ENCODE data around the gene DDN.

The DDN gene

GRCh38 chr12:49013428-49013827, 14.3 kb upstream of the DDN start:
- DNase-seq (ENCODE audit: low read depth in 2 of 2) = no peak

- no peak for DNase-seq (ENCODE audit: low read depth in 2 of 2)
Measured at GRCh38 chr12:49012739-49013138, 13.6 kb upstream of the DDN start.

GRCh38 chr12:49010092-49010668, 11.0 kb upstream of the DDN start:
- no peak for DNase-seq (ENCODE audit: low read depth in 2 of 2)

- DNase-seq (ENCODE audit: low read depth in 2 of 2) = no peak
Measured at GRCh38 chr12:49008943-49009342, 9.8 kb upstream of the DDN start.

DNA sequence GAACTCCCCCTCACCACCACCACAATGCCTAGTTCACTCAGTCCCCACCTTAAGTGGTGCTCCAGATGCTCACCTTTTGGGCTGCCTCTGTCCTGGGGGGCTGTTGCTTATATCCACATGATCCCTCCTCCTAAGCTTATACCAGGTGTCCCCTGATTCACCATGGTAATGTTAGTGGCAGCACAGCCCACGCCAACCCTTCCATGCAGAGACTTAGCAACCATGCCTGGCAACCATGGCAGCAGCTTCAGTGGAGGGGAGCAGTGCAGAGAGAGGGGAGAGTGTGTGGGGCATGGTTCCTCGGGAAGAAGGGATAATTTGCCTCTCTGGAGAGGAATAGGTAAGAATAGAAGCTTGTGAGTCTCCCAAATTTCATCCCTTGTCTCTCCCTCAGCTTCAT, 1.2 kb upstream of the DDN start:
- no peak for DNase-seq (ENCODE audit: low read depth in 2 of 2)

DNA sequence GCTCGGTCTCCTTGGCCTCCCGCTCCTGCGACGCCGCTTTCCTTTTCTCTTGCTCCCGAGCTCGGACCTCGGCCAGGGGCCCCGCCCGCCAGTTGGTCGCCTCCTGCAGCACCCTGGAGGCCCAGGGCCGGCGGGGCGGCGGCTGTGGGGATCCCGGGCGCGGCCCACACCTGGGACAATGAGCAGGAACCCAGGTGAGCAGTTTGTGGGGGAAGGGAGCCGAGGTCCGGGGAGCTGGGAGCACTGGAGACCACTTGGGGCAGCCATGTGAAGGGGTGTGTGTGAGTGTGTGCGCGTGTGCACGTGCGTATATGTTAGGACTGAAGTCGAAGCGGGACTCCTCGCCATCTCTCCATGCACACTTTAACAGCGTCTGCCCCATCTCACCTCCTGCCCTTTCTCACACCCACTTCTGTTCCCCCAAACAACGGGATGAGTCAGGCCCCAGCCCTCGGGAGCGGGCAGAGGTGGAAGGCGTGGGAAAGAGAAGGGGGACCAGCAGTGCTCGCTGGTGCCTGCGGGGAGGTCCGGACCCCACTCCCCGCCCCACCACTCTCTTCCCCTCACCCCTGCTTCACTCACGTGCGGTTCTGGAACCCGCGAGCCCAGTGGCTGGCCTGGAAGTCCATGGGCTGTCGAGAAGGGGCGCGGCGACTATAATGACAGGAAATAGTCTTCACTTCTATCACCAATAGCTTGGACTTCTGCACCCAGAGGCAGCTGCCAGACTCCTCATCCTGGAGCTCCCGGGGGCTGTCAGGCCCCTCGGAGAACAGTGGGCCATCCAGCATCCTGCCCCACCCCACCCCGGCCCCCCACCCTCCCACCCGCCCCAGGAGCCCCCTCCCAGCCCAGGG, 450 bp downstream of the DDN start:
- no peak for DNase-seq (ENCODE audit: low read depth in 2 of 2)

GRCh38 chr12:48997719-48998496, 1.3 kb downstream of the DDN start:
- no peak for DNase-seq (ENCODE audit: low read depth in 2 of 2)

DNA sequence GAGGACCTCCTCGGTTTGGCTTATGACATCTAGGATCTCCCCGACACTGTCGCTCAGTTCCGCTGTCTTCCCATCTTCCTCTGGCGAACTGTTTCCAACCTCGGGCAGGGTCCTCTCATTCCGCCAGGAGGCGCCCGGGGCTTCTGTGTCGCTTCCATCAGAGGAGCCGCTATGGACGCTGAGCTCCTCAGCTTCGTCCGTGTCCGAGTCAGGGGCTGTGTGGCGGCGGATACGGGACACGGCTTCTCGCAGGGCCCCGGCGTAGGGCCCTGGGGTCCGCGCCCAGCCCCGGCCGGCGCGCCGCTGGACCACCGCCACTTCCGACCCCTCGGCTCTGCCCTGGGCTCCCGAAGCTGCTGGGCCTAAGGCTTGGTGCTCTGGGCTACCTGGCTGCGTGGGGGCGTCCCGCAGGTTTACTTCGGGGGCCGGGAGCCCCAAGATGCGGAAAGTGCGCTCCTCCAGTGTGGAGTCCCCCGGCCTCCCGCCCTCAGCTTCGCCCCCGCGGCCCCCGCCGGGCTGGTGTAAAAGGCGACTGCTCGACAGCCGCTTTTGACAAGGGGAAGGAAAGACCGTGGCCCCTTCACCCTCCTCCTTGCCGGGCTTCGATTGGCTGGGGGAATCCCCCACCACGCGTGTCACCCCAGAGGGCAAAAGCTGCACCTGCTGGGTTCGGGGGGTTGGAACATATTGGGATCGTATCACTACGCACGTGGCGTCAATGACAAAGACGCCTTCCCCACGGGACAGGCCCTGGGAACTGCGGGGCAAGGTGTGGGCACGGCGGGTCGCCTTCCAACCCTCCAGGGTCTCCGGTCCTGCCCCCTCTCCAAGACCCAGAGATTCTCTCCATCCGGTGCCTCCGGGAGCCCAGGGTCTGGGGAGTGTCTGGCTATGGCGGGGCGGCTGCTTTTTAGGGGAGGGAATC, 2.1 kb downstream of the DDN start:
- no peak for DNase-seq (ENCODE audit: low read depth in 2 of 2)

- DNase-seq (ENCODE audit: low read depth in 2 of 2) = peak in 1 of 2 experiments; percentile 53
Measured at GRCh38 chr12:48995086-48995879, 3.9 kb downstream of the DDN start.

- no peak for DNase-seq (ENCODE audit: low read depth in 2 of 2)
Measured at GRCh38 chr12:48994224-48995085, 4.7 kb downstream of the DDN start.

- DNase-seq (ENCODE audit: low read depth in 2 of 2) = no peak
Measured at GRCh38 chr12:48993787-48994186, 5.4 kb downstream of the DDN start.

- no peak for DNase-seq (ENCODE audit: low read depth in 2 of 2)
Measured at GRCh38 chr12:48991247-48992050, 7.7 kb downstream of the DDN start.

DNA sequence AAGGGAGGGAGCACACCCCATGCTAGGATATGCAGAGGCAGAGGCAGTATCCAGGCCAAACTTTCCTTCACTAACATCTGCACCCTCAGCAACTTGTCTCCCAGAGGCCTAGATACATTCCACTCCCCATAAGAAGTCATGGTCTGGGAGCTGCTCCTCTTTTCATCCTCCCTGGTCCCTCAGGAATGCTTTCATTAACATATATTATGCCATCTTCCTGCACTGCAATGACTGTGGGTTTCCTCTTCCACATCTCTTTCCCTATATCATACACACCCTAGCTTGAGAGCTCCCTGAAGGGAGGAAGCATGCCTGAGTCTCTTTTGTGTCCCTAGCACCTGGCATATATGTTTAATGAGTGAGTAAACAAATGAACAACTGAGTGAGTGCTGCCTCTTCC, 8.6 kb downstream of the DDN start:
- DNase-seq (ENCODE audit: low read depth in 2 of 2) = no peak

DNA sequence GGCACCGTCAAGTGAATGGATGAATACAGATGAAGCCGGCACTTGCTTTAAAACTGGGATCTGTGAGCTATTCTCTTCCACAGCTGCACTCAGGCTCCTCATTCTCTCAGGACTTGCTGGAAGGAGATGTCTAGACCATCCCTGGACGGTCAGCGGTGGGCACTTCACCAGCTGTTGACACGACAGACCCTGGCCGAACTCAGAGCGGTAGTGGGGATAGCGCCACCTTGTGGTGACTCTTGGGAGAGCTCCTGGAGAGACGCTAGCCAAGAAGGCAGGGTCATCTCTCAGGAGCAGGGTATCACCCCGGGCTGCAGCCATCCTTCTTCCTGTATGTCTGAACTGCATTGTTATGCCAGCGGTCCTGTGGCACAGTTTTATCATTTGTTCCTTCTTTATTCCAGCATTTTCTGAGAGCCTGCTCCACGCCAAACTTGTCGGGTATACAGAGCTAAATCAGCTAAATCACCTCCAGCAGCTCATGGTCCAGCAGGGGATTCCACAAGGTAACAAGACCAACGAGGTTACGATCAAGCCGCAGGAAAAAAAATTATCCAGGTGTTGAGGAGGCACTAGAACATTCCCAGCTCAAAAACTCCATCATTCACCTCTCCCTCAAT, 11.0 kb downstream of the DDN start:
- no peak for DNase-seq (ENCODE audit: low read depth in 2 of 2)

- DNase-seq (ENCODE audit: low read depth in 2 of 2) = no peak
Measured at GRCh38 chr12:48986720-48987291, 12.4 kb downstream of the DDN start.

DNA sequence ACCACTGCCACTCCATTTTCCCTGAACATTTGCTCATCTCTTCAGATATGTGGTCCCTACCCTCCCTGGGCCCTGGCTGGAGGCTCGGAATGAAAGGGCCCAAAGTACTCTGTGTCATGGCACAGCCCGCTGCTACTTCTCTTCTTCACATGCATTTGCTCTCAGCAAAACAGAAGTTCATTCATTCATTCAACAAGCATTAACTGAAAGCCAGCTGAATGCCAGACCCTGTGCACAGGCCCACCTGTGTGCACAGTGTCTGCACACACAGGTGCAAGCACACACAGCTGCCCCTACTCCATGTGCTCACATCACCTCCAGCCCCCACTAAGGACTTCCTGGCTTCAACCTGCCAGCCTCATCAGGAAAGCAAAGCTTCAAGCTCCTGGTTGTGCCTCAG, 13.3 kb downstream of the DDN start:
- no peak for DNase-seq (ENCODE audit: low read depth in 2 of 2)

GRCh38 chr12:48985475-48985897, 13.7 kb downstream of the DDN start:
- DNase-seq (ENCODE audit: low read depth in 2 of 2) = no peak

All from fibroblast of skin of left quadriceps (primary cell).